Measurements from ENCODE around the gene RAPSN. TPM values are rescaled to one million over a fixed set of nuclear protein-coding genes. Genes with fewer than 3 reads are reported as not detected.

The RAPSN gene
- total and polyA plus RNA-seq, 2 of the 8 experiments (the other 6 are each of a cell fraction or from before 2014, with no cell fraction given) = 0.06 to 0.34 TPM

- TF ChIP-seq PHF8 (conservative IDR thresholded peaks at IDR 0.05; ENCODE audit: low read depth, low read length) = no peak
- TF ChIP-seq RBBP5 (IDR thresholded peaks at IDR 0.05; ENCODE audit: borderline replicate concordance, low read depth, low read length) = no peak
- TF ChIP-seq FOSL1 (IDR thresholded peaks at IDR 0.05; ENCODE audit: insufficient read depth, low read depth, low read length) = no peak
- no peak for TF ChIP-seq CEBPB (IDR thresholded peaks at IDR 0.05; ENCODE audit: low read depth, low read length)
- TF ChIP-seq TBP (IDR thresholded peaks at IDR 0.05; ENCODE audit: low read depth, low read length) = no peak
- TF ChIP-seq RXRA (IDR thresholded peaks at IDR 0.05; ENCODE audit: insufficient read depth, low read depth, low read length) = no peak
- no peak for TF ChIP-seq SIRT6 (IDR thresholded peaks at IDR 0.05; ENCODE audit: low read length)
These were observed 58.5 kb downstream of the RAPSN start (continued) for GRCh38 chr11:47390422-47390760.
